ENCODE measurements around the gene ZNF556. TPM values are rescaled to one million over a fixed set of nuclear protein-coding genes. Genes with fewer than 3 reads are reported as not detected.

Gene ZNF556
- total RNA-seq, 2 donors from 2014 or later: 0.49 TPM; not detected in 1

GRCh38 chr19:2846180-2846894 is 20.8 kb upstream of the ZNF556 start:
- ATAC-seq (ENCODE audit: insufficient number of reproducible peaks, low FRiP score, low read depth) (no peak), DNase-seq (ENCODE audit: low spot score) (no peak)
- H3K36me3 ChIP-seq: peaks cover 15% of the 10 kb centered on the region
- no peak for TF ChIP-seq CTCF (IDR thresholded peaks at IDR 0.05)
- H3K4me3 ChIP-seq: no peak overlapping the region
- peaks cover 8 to 13% of the 10 kb centered on the region in 2 donors for H3K4me1 ChIP-seq (ENCODE audit: control insufficient read depth in 1 of 2, low read depth in 2 of 2)
- no peak overlapping the region for H3K27ac ChIP-seq
- peaks cover 28% of the 10 kb centered on the region for H3K9me3 ChIP-seq
- H3K27me3 ChIP-seq (replicated peaks; ENCODE audit: insufficient read depth): no peaks in the 10 kb centered on the region

GRCh38 chr19:2847507-2847906 is 19.6 kb upstream of the ZNF556 start:
- peaks cover 2 to 6% of the 10 kb centered on the region in 2 donors for H3K4me1 ChIP-seq (ENCODE audit: control insufficient read depth in 1 of 2, low read depth in 2 of 2)
- TF ChIP-seq CTCF (IDR thresholded peaks at IDR 0.05): no peak
- no peak for ATAC-seq (ENCODE audit: insufficient number of reproducible peaks, low FRiP score, low read depth)
- peaks cover 27% of the 10 kb centered on the region for H3K36me3 ChIP-seq
- DNase-seq (ENCODE audit: low spot score): no peak
- no peak overlapping the region for H3K27ac ChIP-seq
- H3K9me3 ChIP-seq: peaks cover 40% of the 10 kb centered on the region
- H3K27me3 ChIP-seq (replicated peaks; ENCODE audit: insufficient read depth): no peaks in the 10 kb centered on the region
- no peak overlapping the region for H3K4me3 ChIP-seq

- Histone ChIP-seq H3K4me3 (no peak overlapping the region), H3K27me3 (replicated peaks; ENCODE audit: insufficient read depth) (no peaks in the 10 kb centered on the region), H3K36me3 (peaks cover 38% of the 10 kb centered on the region), H3K4me1 (ENCODE audit: control insufficient read depth in 1 of 2, low read depth in 2 of 2) (no peaks in the 10 kb centered on the region), H3K27ac (no peak overlapping the region), H3K9me3 (peaks cover 51% of the 10 kb centered on the region)
- TF ChIP-seq CTCF (IDR thresholded peaks at IDR 0.05): no peak
- ATAC-seq (ENCODE audit: insufficient number of reproducible peaks, low FRiP score, low read depth) (no peak), DNase-seq (ENCODE audit: low spot score) (no peak)
Measured at GRCh38 chr19:2848616-2849015, 18.5 kb upstream of the ZNF556 start.

GRCh38 chr19:2850256-2850925 is 16.7 kb upstream of the ZNF556 start:
- peaks cover 69% of the 10 kb centered on the region for H3K9me3 ChIP-seq
- H3K36me3 ChIP-seq: peaks cover 39% of the 10 kb centered on the region
- no peak overlapping the region for H3K27ac ChIP-seq
- no peaks in the 10 kb centered on the region for H3K27me3 ChIP-seq (replicated peaks; ENCODE audit: insufficient read depth)
- no peak overlapping the region for H3K4me3 ChIP-seq
- DNase-seq (ENCODE audit: low spot score) (no peak), ATAC-seq (ENCODE audit: insufficient number of reproducible peaks, low FRiP score, low read depth) (no peak)
- H3K4me1 ChIP-seq (ENCODE audit: control insufficient read depth in 1 of 2, low read depth in 2 of 2): no peaks in the 10 kb centered on the region
- no peak for TF ChIP-seq CTCF (IDR thresholded peaks at IDR 0.05)

GRCh38 chr19:2852598-2852997 is 14.5 kb upstream of the ZNF556 start:
- TF ChIP-seq CTCF (IDR thresholded peaks at IDR 0.05): no peak
- no peak for DNase-seq (ENCODE audit: low spot score)
- peaks cover 89% of the 10 kb centered on the region for H3K9me3 ChIP-seq
- no peaks in the 10 kb centered on the region for H3K27me3 ChIP-seq (replicated peaks; ENCODE audit: insufficient read depth)
- ATAC-seq (ENCODE audit: insufficient number of reproducible peaks, low FRiP score, low read depth): no peak
- no peak overlapping the region for H3K27ac ChIP-seq
- H3K4me1 ChIP-seq (ENCODE audit: control insufficient read depth in 1 of 2, low read depth in 2 of 2): no peaks in the 10 kb centered on the region
- peak overlapping the region; percentile 11 for H3K4me3 ChIP-seq
- peaks cover 39% of the 10 kb centered on the region for H3K36me3 ChIP-seq

All from thoracic aorta (tissue), 2 donors.